Mucosa of rectum (tissue), 2 donors: ENCODE results near the gene BMF.

Experiments
- H3K27ac ChIP-seq, 2 donors: one replicate each; pipeline ENCODE4 v1.7.0; 2013; ENCODE audit warnings: inconsistent platforms in 2 of 2, low read depth in 2 of 2, low read length in 2 of 2
- H3K27me3 ChIP-seq, 2 donors: one replicate each; pipeline ENCODE4 v1.7.0; 2013; ENCODE audit warnings: low read length in 2 of 2; ENCODE audit not compliant: control insufficient read depth in 2 of 2, insufficient read depth in 2 of 2
- H3K36me3 ChIP-seq, 2 donors: one replicate each; pipeline ENCODE4 v1.7.0; 2013; ENCODE audit warnings: low read length in 2 of 2; ENCODE audit not compliant: control insufficient read depth in 2 of 2, insufficient read depth in 2 of 2
- H3K4me1 ChIP-seq, 2 donors: one replicate each; pipeline ENCODE4 v1.7.0; 2013; ENCODE audit warnings: low read length in 2 of 2, mild to moderate bottlenecking in 1 of 2; ENCODE audit not compliant: control insufficient read depth in 2 of 2, insufficient read depth in 2 of 2
- H3K4me3 ChIP-seq, 2 donors: one replicate each; pipeline ENCODE4 v1.7.0; 2013; ENCODE audit warnings: low read length in 2 of 2
- H3K9ac ChIP-seq, 2 donors: one replicate each; pipeline ENCODE4 v1.7.0; 2013; ENCODE audit warnings: low read length in 2 of 2, low read depth in 1 of 2, mild to moderate bottlenecking in 1 of 2
- H3K9me3 ChIP-seq, 2 donors: one replicate each; pipeline ENCODE4 v1.7.0; 2013; ENCODE audit warnings: low read length in 2 of 2; ENCODE audit not compliant: control insufficient read depth in 2 of 2
- donor health status: healthy.
- donor health status: Normal muscosa, but diverticular disease.

BMF gene

DNA sequence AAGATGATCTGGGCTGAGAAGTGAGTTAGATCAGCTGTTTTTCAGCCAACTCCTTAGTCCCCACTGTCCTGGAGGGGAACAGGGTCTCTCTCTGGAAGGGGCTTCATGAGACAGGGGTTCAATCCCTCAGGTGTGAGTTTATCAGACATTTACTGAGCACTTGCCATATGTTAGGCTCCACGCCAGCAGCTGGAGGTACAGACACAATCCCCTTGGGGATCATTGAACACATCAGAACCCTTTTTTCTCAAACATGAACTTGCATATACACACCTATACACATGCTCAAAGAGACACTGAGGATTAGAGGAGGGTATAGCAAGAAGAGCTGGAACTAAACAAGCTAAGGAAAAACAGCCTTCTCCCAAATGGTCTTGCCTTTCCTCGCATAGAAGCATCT, 5.5 kb upstream of the BMF start:
- no peak overlapping the region for H3K9ac ChIP-seq
- no peak overlapping the region for H3K27ac ChIP-seq
- peaks cover 3 to 11% of the 10 kb centered on the region in 2 donors for H3K4me1 ChIP-seq
- H3K36me3 ChIP-seq, result no peaks in the 10 kb centered on the region
- no peaks in the 10 kb centered on the region for H3K9me3 ChIP-seq
- no peaks in the 10 kb centered on the region for H3K27me3 ChIP-seq
- no peak overlapping the region for H3K4me3 ChIP-seq

DNA sequence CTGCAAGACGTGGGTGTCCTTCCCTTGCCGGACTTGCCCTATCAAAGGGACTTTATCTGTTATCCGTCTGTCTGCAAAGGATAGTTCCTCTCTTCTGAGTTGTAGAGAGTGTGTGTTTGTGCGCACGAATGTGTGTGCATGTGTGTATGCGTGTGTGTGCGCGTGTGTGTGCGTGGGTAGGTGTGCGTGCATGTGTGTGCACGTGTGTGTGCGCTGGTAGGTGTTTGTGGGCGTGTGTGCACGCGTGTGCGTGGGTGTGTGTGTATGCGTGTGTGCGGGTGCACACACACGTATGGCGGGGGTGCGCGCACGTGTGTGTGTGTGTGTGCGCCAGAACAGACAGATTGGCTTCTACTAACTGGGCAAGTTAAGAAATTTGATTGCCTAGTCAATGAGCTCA, 4.1 kb upstream of the BMF start:
- Histone ChIP-seq H3K4me3 (no peak overlapping the region), H3K36me3 (no peaks in the 10 kb centered on the region), H3K27ac (no peak overlapping the region), H3K9me3 (no peaks in the 10 kb centered on the region), H3K27me3 (no peaks in the 10 kb centered on the region), H3K9ac (no peak overlapping the region), H3K4me1 (peaks cover 12 to 21% of the 10 kb centered on the region in 2 donors)

DNA sequence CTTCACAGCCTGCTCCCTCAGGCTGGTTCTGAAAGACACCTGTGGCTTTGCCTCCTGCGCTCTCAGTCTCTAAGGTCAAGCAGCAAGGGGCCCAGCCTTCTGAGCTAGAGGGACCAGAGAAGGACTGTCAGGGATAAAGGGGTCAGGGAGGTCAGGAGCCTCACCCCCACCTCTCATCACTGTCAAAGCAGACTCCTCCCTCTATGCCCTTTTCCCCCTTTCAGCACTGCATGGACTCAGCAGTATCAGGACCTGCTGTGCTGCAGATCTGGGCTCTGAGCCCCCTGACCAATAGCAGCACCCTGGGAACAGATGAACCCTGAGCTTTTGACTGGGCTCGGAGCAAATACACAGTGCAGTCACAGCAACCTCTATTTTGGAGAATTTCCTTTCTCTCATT, 3.2 kb upstream of the BMF start:
- H3K9me3 ChIP-seq, result no peaks in the 10 kb centered on the region
- H3K4me3 ChIP-seq, result no peak overlapping the region
- peaks cover 21 to 29% of the 10 kb centered on the region in 2 donors for H3K4me1 ChIP-seq
- H3K9ac ChIP-seq, result no peak overlapping the region
- H3K36me3 ChIP-seq, result no peaks in the 10 kb centered on the region
- no peak overlapping the region for H3K27ac ChIP-seq
- no peaks in the 10 kb centered on the region for H3K27me3 ChIP-seq

- Histone ChIP-seq H3K36me3 (no peaks in the 10 kb centered on the region), H3K27me3 (no peaks in the 10 kb centered on the region)
Measured at GRCh38 chr15:40110866-40111550, 2.3 kb upstream of the BMF start.

GRCh38 chr15:40108061-40108854, 421 bp downstream of the BMF start:
- H3K36me3 ChIP-seq, result peaks cover 0 to 3% of the 10 kb centered on the region in 2 donors
- H3K9ac ChIP-seq, result peak overlapping the region; percentile 88 to 95
- no peaks in the 10 kb centered on the region for H3K27me3 ChIP-seq
- peak overlapping the region; percentile 92 to 93 for H3K27ac ChIP-seq
- H3K4me1 ChIP-seq, result peaks cover 57% of the 10 kb centered on the region in 2 donors
- H3K9me3 ChIP-seq, result no peaks in the 10 kb centered on the region
- H3K4me3 ChIP-seq, result peak overlapping the region; percentile 81 to 89

More at GRCh38 chr15:40110866-40111550, 2.3 kb upstream of the BMF start:
- Histone ChIP-seq H3K27ac (no peak overlapping the region), H3K9me3 (no peaks in the 10 kb centered on the region), H3K4me1 (peaks cover 30 to 36% of the 10 kb centered on the region in 2 donors), H3K4me3 (no peak overlapping the region), H3K9ac (no peak overlapping the region)

DNA sequence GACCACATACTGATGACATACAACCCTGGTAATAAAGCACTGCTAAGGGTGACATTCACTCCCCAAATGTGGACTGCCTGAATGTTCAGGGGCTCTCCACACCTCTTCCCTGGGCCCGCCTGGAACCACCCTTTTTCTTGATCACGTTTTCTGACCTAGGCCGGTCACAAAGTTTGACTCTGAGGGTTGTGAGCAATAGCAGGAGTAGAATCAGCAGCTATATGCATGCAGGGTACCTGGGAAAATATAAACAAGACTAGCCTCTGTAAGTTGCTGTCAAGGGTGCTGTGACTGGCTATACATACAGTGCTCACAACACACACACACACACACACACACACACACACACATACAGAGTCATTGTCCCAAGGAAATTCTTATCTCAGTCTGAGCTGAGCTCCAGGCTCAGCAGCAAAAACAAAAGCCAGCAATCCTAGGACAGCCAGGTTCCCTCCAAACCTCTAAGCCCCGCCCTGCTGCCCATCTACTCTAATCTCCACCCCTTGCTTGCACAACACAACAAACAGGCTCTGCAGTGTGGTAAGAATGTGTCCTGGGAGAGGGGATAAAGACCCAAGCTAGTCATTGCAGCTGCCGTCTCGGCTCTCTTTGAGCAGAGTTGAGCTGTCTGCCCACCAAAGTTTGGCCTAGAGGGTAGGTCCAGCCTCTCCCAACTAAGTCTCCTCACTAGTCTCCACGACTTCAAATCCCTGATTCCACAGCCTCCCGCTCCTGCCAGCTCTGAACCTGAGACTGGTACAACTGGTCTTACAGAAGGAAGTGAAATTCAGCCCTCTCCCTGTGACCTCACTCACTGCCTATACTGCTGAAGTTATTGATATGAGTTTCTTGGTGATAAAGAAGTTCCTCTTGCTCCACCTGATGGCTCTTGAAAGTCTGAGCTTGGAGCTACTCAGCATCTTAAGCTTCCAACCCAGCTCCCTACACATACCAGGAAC, 2.2 kb downstream of the BMF start:
- H3K9me3 ChIP-seq, result no peaks in the 10 kb centered on the region
- H3K9ac ChIP-seq, result peak overlapping the region; percentile 71 to 88
- peaks cover 0 to 3% of the 10 kb centered on the region in 2 donors for H3K36me3 ChIP-seq
- H3K27ac ChIP-seq, result peak overlapping the region; percentile 92 to 93
- peak overlapping the region; percentile 48 to 62 for H3K4me3 ChIP-seq
- H3K4me1 ChIP-seq, result peaks cover 72% of the 10 kb centered on the region in 2 donors
- no peaks in the 10 kb centered on the region for H3K27me3 ChIP-seq

DNA sequence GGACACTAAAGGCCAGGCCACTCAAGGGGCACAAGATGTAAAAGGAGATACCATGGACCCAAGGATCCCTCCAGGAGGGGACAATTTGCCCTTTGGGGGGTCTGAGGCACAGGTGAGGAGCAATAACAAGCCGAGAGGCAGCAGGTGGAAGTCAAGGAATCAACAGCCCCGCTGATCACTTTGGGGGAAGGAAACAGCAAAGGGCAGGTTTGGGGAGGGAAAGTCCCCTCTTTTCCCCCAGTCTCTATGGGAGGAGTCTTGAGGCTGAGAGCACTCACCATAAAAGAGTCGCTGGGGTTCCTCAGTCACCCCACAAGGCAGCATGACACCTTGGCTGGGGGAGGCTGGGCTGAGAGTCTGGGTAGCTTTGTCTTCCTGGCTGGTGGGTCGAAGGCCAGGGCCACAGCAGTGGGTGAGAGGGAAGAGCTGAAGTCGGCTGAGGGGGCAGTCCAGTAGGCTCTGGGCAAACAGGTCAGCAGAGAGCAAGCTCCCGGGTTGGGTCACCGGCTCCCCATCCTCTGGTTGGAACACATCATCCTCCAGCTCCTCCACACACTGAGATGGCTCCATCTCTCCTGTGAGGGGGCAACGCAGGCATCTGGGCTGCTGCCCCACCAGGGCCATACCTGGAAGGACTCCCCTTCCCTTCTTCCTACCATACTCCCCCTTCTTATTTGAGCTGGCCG, 3.0 kb downstream of the BMF start:
- peak overlapping the region in 1 of 2 donors; percentile 62 for H3K4me3 ChIP-seq
- peak overlapping the region; percentile 92 to 93 for H3K27ac ChIP-seq
- no peaks in the 10 kb centered on the region for H3K27me3 ChIP-seq
- H3K36me3 ChIP-seq, result peaks cover 0 to 3% of the 10 kb centered on the region in 2 donors
- H3K9ac ChIP-seq, result peak overlapping the region; percentile 71 to 88
- H3K4me1 ChIP-seq, result peaks cover 79 to 80% of the 10 kb centered on the region in 2 donors
- H3K9me3 ChIP-seq, result no peaks in the 10 kb centered on the region

- H3K4me3 ChIP-seq, result peak overlapping the region; percentile 16 to 28
- peaks cover 84 to 85% of the 10 kb centered on the region in 2 donors for H3K4me1 ChIP-seq
- H3K9me3 ChIP-seq, result no peaks in the 10 kb centered on the region
- no peaks in the 10 kb centered on the region for H3K27me3 ChIP-seq
- peak overlapping the region; percentile 54 to 88 for H3K9ac ChIP-seq
- H3K36me3 ChIP-seq, result peaks cover 0 to 3% of the 10 kb centered on the region in 2 donors
- H3K27ac ChIP-seq, result peak overlapping the region; percentile 70 to 92
Measured at GRCh38 chr15:40104865-40105516, 3.7 kb downstream of the BMF start.

GRCh38 chr15:40104296-40104864, 4.3 kb downstream of the BMF start:
- H3K4me3 ChIP-seq, result peak overlapping the region in 1 of 2 donors; percentile 16
- peak overlapping the region; percentile 70 to 92 for H3K27ac ChIP-seq

More at GRCh38 chr15:40104296-40104864, 4.3 kb downstream of the BMF start:
- Histone ChIP-seq H3K4me1 (peaks cover 83 to 88% of the 10 kb centered on the region in 2 donors), H3K9ac (peak overlapping the region in 1 of 2 donors; percentile 45), H3K36me3 (peaks cover 0 to 3% of the 10 kb centered on the region in 2 donors), H3K9me3 (no peaks in the 10 kb centered on the region), H3K27me3 (no peaks in the 10 kb centered on the region)
